ENCODE results near the gene VAT1L. TPM values are rescaled to one million over a fixed set of nuclear protein-coding genes. Genes with fewer than 3 reads are reported as not detected.

The VAT1L gene
- total and polyA plus RNA-seq, 10 donors = 0.02 to 0.23 (median 0.10) TPM; not detected in 4

DNA sequence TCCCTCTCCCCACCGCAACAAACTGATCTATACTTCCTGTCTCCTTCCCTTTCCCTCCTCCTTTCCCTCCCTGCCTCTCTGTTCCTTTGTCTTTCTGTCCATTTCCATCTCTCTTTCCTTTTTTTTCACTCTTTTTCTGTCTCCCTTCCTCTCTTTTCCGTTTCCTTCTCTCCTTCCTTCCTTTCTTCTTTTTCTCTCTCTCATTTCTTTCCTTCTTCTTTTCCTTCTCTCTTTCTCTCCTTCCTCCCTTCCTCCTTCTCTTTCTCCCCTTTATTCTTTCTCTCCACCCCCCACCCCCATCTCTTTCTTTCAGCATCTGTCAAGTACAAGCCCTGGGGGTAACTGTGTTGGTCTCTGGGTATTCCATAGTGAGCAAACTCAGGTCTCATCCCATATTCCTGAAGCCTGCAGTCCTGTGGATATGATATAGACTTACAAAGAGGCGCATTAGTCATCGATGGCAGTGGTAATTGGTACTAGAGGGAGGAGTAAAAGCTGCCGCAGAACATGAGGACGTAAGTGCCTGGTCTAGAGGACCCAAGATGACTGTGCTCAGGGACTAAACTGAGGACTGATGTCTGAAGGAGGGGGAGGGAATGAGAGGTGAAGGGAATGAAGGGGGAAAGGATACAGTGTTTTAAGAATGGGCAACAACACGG is 50.4 kb downstream of the VAT1L start:
- no peaks in the 10 kb centered on the region for H3K9me3 ChIP-seq
- TF ChIP-seq POLR2AphosphoS5 (IDR thresholded peaks at IDR 0.05) = no peak
- TF ChIP-seq, protein P1, sequence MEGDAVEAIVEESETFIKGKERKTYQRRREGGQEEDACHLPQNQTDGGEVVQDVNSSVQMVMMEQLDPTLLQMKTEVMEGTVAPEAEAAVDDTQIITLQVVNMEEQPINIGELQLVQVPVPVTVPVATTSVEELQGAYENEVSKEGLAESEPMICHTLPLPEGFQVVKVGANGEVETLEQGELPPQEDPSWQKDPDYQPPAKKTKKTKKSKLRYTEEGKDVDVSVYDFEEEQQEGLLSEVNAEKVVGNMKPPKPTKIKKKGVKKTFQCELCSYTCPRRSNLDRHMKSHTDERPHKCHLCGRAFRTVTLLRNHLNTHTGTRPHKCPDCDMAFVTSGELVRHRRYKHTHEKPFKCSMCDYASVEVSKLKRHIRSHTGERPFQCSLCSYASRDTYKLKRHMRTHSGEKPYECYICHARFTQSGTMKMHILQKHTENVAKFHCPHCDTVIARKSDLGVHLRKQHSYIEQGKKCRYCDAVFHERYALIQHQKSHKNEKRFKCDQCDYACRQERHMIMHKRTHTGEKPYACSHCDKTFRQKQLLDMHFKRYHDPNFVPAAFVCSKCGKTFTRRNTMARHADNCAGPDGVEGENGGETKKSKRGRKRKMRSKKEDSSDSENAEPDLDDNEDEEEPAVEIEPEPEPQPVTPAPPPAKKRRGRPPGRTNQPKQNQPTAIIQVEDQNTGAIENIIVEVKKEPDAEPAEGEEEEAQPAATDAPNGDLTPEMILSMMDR (IDR thresholded peaks at IDR 0.05 in 8 of 11, conservative IDR thresholded peaks at IDR 0.05 in 3 of 11) = no peak
- no peak for TF ChIP-seq POLR2A (IDR thresholded peaks at IDR 0.05)
- no peak for DNase-seq
- intact Hi-C loops (cut with DNase I; ENCODE audit: low total_unique reads) = no loop called here
- H3K4me1 ChIP-seq = no peaks in the 10 kb centered on the region
- 74 to 80% (median 75%) methylated on average over 7 of the region's 7 CpGs for WGBS, 5 donors
- no peaks in the 10 kb centered on the region for H3K36me3 ChIP-seq
- no peak overlapping the region for H3K27ac ChIP-seq
- H3K4me3 ChIP-seq = no peak overlapping the region
- H3K27me3 ChIP-seq (replicated peaks in 1 of 7) = peaks cover 0 to 8% (median 0%) of the 10 kb centered on the region in 7 donors

DNA sequence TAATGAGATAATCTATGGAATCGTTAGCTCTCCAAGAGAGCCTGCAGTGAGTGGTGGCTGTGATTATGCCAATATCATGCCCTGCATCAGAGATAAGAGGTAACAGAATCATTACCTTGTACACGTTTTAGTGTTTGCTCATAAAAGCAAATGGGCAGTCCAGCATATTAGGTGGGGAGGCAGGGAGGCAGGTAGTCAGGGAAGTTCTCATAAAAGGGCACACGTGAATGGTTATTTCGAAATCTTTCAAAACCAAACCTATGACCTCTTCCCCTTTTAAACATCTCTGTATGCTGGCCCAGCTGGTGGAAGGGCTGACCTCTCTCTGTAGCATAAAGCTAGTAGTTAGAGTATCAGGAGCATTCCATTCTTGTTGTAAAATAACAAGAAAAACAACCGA is 51.7 kb downstream of the VAT1L start:
- no peak for TF ChIP-seq POLR2A (IDR thresholded peaks at IDR 0.05)
- TF ChIP-seq, protein P1 (IDR thresholded peaks at IDR 0.05 in 8 of 11, conservative IDR thresholded peaks at IDR 0.05 in 3 of 11) = no peak
- no peak for DNase-seq
- H3K4me1 ChIP-seq = no peaks in the 10 kb centered on the region
- intact Hi-C loops (cut with DNase I; ENCODE audit: low total_unique reads) = no loop called here
- H3K27me3 ChIP-seq (replicated peaks in 1 of 7) = peaks cover 0 to 13% (median 0%) of the 10 kb centered on the region in 7 donors
- no peaks in the 10 kb centered on the region for H3K9me3 ChIP-seq
- 50 to 68% (median 62%) methylated on average over 5 of the region's 5 CpGs for WGBS, 5 donors
- no peak overlapping the region for H3K27ac ChIP-seq
- H3K36me3 ChIP-seq = no peaks in the 10 kb centered on the region
- no peak overlapping the region for H3K4me3 ChIP-seq

DNA sequence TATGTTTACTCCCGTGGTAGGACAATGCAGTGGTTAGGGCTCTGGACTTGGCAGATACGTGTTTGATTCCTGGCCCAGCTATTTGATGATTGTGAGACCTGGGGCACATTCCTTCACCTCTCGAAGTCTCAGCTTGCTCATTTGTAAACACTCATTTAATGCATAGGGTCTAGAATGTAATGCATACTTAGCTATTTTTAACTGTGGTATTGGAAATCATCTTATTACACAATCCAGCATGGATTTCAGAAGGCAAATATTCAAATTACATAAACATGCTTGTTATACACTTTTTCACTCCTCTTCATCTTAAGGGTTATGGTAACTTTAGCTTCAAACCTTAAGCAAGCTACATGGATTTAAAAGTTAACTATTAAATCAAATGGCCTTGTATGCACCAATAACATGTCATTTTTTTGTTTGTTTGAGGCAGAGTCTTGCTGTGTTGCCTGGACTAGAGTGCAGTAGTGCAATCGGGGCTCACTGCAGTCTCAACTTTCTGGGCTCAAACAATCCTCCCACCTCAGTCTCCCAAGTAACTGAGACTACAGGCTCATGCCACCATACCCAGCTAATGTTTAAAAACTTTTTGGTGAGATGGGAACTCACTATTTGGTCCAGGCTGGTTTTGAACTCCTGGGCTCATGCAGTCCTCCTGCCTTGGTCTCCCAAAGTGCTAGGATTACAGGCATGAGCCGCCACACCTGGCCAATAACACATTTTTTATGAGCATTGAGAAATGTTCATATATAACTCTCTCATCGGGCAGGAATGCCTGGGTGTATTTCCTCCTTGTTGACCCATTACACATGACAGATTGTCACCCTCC is 52.5 kb downstream of the VAT1L start:
- H3K4me1 ChIP-seq = no peaks in the 10 kb centered on the region
- H3K9me3 ChIP-seq = no peaks in the 10 kb centered on the region
- no peaks in the 10 kb centered on the region for H3K36me3 ChIP-seq
- H3K4me3 ChIP-seq = no peak overlapping the region
- intact Hi-C loops (cut with DNase I; ENCODE audit: low total_unique reads) = no loop called here
- no peak for DNase-seq
- 60 to 82% (median 76%) methylated on average over 6 of the region's 6 CpGs for WGBS, 5 donors
- no peak overlapping the region for H3K27ac ChIP-seq
- peaks cover 0 to 13% (median 0%) of the 10 kb centered on the region in 7 donors for H3K27me3 ChIP-seq (replicated peaks in 1 of 7)
- TF ChIP-seq POLR2AphosphoS5 (IDR thresholded peaks at IDR 0.05) (no peak), POLR2A (IDR thresholded peaks at IDR 0.05) (no peak)
- TF ChIP-seq, protein P1 (IDR thresholded peaks at IDR 0.05 in 8 of 11, conservative IDR thresholded peaks at IDR 0.05 in 3 of 11) = no peak

DNA sequence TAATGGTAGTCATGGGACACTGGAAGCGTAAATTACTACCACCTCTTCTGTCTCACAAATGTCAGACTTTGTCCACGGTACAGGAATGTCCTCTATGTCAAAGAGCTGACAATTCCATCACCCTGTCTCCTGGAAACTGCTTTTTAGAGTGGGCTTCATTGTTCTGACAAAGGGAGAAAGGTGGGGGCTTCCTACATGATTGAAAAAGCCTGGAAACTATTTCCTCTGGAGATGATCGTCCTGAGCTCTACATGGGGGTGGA is 53.1 kb downstream of the VAT1L start:
- intact Hi-C loops (cut with DNase I; ENCODE audit: low total_unique reads) = no loop called here
- WGBS, 5 donors = 40 to 48% (median 43%) methylated on average over 3 of the region's 3 CpGs

More for the DNA sequence above, 53.1 kb downstream of the VAT1L start:
- no peak for DNase-seq
- no peaks in the 10 kb centered on the region for H3K4me1 ChIP-seq
- no peak overlapping the region for H3K4me3 ChIP-seq
- no peaks in the 10 kb centered on the region for H3K36me3 ChIP-seq
- no peaks in the 10 kb centered on the region for H3K9me3 ChIP-seq
- no peak for TF ChIP-seq POLR2AphosphoS5 (IDR thresholded peaks at IDR 0.05)
- no peak for TF ChIP-seq POLR2A (IDR thresholded peaks at IDR 0.05)
- TF ChIP-seq, protein P1 (IDR thresholded peaks at IDR 0.05 in 8 of 11, conservative IDR thresholded peaks at IDR 0.05 in 3 of 11) = no peak
- H3K27ac ChIP-seq = no peak overlapping the region
- H3K27me3 ChIP-seq (replicated peaks in 1 of 7) = peaks cover 0 to 13% (median 0%) of the 10 kb centered on the region in 7 donors

All from spleen (tissue), 11 donors.